ENCODE measurements around the gene MMP17. TPM values are rescaled to one million over a fixed set of nuclear protein-coding genes. Genes with fewer than 3 reads are reported as not detected.

Gene MMP17
- total RNA-seq: 1.9 TPM

DNA sequence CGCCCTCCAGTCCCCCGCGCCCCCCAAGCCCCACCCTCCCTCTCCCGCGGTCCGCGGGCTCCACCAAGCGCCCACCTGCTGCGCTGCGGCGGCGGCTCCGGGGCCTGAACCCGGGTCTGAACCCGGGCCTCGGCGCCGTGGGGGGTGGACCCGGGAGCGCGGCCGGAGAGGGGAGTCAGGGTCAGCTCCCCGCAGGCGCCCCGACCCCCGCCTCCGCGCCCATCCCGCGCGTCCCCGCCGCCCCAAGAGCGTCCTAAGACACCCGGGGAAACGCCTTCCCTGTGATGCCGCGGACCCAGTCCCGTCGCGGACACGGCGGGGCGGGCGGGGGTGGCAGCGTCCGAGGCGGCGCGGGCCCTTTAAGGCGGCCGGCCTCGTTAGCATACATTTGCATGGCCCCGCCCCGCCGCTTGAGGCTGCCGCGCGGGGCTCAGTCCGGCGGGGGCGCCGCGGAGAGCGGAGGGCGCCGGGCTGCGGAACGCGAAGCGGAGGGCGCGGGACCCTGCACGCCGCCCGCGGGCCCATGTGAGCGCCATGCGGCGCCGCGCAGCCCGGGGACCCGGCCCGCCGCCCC lies at the start of gene MMP17:
TSS of gene MMP17 (plus strand) at position 433 of the 574 bp plus-strand sequence. CDS start at position 535, 102 bp downstream.

DNA sequence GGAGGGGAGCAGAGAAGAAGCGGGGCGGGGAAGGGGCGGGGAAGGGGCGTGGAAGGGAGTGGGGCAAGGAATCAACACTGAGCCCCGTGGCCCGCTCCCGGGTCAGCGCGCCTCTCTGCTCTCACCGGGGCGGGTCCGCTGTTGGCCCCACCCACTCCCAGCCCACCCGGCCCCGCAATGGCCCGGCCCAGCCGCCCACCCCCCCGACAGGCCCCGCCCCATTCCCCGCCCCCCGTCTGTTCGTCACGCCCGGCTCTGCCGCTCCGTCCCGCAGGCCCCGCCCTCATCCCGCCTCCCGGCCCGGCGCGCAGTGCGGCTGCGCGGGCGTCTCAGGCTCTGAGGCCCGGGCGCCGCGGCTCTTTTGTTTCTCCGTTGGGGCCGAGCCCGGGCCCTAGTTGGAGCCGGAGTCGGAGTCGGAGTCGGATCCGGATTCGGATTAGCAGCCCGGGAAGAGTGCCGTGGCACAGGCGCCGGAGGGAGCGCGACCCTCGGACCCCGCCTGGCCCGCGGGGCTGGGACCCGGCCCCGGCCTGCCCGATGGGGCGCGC lies 66.2 kb downstream of the MMP17 start, which contains the start of gene ULK1:
TSS of gene ULK1 (plus strand) at position 310 of the 548 bp plus-strand sequence. CDS start 380 bp downstream, outside the sequence.

Small RNA genes lying within 50 kb of the gene (small RNA-seq; reads per million reads assigned to genes)
- not detected for gene RNA5SP378 (ENCODE audit: low replicate concordance)
- not detected for gene RNU6-1017P (ENCODE audit: low replicate concordance)

Other genes starting within 250 kb of the MMP17 start
- 37.0 TPM for gene SFSWAP, start 117.3 kb upstream of the MMP17 start, total RNA-seq
- gene ULK1, start 66.2 kb downstream of the MMP17 start, total RNA-seq: 39.1 TPM
- gene PUS1, start 100.9 kb downstream of the MMP17 start, total RNA-seq: 14.7 TPM
- 33.7 TPM for gene EP400, start 121.5 kb downstream of the MMP17 start, total RNA-seq